Gastroesophageal sphincter (tissue), 3 donors: ENCODE data around the gene SSTR3.

Experiments used
- EP300 ChIP-seq: sonication (generic); formaldehyde crosslinking; IDR thresholded peaks from one replicate; pipeline ENCODE4 v1.6.1; 2017; ENCODE audit warnings: antibody characterized with exemption, mild to moderate bottlenecking
- POLR2A ChIP-seq, 2 donors: fragments of 450-650 bp; IDR thresholded peaks; one replicate each; pipeline ENCODE4 v1.6.1; 2017; ENCODE audit warnings: antibody characterized with exemption in 2 of 2, mild to moderate bottlenecking in 2 of 2, moderate library complexity in 1 of 2
- TF ChIP-seq, protein P1 (sequence below), 4 experiments: fragments of 200-600 bp in 2 of 4; fragments of 450-650 bp in 2 of 4; sonication (generic) in 1 of 4; IDR thresholded peaks; one replicate each; pipeline ENCODE4 v1.5.1; 2017 to 2019; ENCODE audit warnings: antibody characterized with exemption in 4 of 4, mild to moderate bottlenecking in 2 of 4, moderate library complexity in 2 of 4

- TF ChIP-seq, protein P1, sequence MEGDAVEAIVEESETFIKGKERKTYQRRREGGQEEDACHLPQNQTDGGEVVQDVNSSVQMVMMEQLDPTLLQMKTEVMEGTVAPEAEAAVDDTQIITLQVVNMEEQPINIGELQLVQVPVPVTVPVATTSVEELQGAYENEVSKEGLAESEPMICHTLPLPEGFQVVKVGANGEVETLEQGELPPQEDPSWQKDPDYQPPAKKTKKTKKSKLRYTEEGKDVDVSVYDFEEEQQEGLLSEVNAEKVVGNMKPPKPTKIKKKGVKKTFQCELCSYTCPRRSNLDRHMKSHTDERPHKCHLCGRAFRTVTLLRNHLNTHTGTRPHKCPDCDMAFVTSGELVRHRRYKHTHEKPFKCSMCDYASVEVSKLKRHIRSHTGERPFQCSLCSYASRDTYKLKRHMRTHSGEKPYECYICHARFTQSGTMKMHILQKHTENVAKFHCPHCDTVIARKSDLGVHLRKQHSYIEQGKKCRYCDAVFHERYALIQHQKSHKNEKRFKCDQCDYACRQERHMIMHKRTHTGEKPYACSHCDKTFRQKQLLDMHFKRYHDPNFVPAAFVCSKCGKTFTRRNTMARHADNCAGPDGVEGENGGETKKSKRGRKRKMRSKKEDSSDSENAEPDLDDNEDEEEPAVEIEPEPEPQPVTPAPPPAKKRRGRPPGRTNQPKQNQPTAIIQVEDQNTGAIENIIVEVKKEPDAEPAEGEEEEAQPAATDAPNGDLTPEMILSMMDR (IDR thresholded peaks at IDR 0.05): no peak
- TF ChIP-seq EP300: no peak
- TF ChIP-seq POLR2A (IDR thresholded peaks at IDR 0.05): no peak
Measured at GRCh38 chr22:37203354-37204044, 8.8 kb downstream of the SSTR3 start.
